H1 (cell line): ENCODE data around the gene OR52B6. TPM values are rescaled to one million over a fixed set of nuclear protein-coding genes. Genes with fewer than 3 reads are reported as not detected.

Source experiments
- CTCF ChIA-PET: fragments of 300-600 bp; sonication (Branson Sonifier 250); formaldehyde crosslinking; loops from one replicate; lab custom pipeline; 2021; ENCODE audit not compliant: partially characterized antibody; lab: Charles Lee
- POLR2A ChIA-PET: fragments of 300-600 bp; sonication (Branson Sonifier 250); formaldehyde crosslinking; loops from one replicate; lab custom pipeline; 2021; ENCODE audit warnings: inconsistent platforms; ENCODE audit not compliant: partially characterized antibody; lab: Charles Lee
- DNase-seq, 2 experiments: peaks; one replicate each; pipeline versions ENCODE4 v3.0.0 to v3.0.0-alpha.2; 2010 to 2022; ENCODE audit warnings: low spot score in 2 of 2, low read depth in 1 of 2, mixed read lengths in 1 of 2
- FAIRE-seq: peaks from 2 replicates; lab custom pipeline; 2011; peaks lifted over from hg19 to GRCh38; lab: Jason Lieb, UNC
- H2AFZ ChIP-seq: 2 replicates; pipeline ENCODE4 v1.8.1; 2012; ENCODE audit warnings: low read length, inconsistent platforms
- H2AK5ac ChIP-seq: 2 replicates; pipeline ENCODE4 v1.6.1; 2013; ENCODE audit warnings: low read depth, low read length
- H2BK120ac ChIP-seq: replicated peaks from 2 replicates; pipeline ENCODE3; 2013; ENCODE audit warnings: low read depth, low read length, inconsistent platforms
- H2BK12ac ChIP-seq: 2 replicates; pipeline ENCODE4 v1.6.1; 2013; ENCODE audit warnings: low read depth, low read length
- H2BK15ac ChIP-seq: 2 replicates; pipeline ENCODE4 v1.6.1; 2013; ENCODE audit warnings: low read length
- H2BK20ac ChIP-seq: 2 replicates; pipeline ENCODE4 v1.6.1; 2013; ENCODE audit warnings: low read length
- H2BK5ac ChIP-seq: 2 replicates; pipeline ENCODE4 v1.6.1; 2013; ENCODE audit warnings: low read depth, low read length
- H3K14ac ChIP-seq: 2 replicates; pipeline ENCODE4 v1.6.1; 2013; ENCODE audit warnings: inconsistent platforms; ENCODE audit not compliant: insufficient read length
- H3K18ac ChIP-seq: 2 replicates; pipeline ENCODE4 v1.6.1; 2013; ENCODE audit warnings: low read length; ENCODE audit errors: extremely low read depth
- H3K23ac ChIP-seq: 2 replicates; pipeline ENCODE4 v1.6.1; 2013; ENCODE audit warnings: inconsistent platforms; ENCODE audit not compliant: insufficient read length
- H3K23me2 ChIP-seq: 2 replicates; pipeline ENCODE4 v1.6.1; 2013; ENCODE audit warnings: low read depth, low read length
- H3K27ac ChIP-seq: 2 replicates; pipeline ENCODE4 v1.6.1; 2011; ENCODE audit warnings: low read depth, low read length, inconsistent platforms
- H3K27me3 ChIP-seq, 4 experiments: replicated peaks in 1 of 4; 1 replicate in 1 of 4; 2 replicates in 3 of 4; pipeline versions ENCODE4 v1.6.1 to v1.8.1; 2011 to 2013; ENCODE audit warnings: low read length in 3 of 4, mild to moderate bottlenecking in 3 of 4, inconsistent platforms in 2 of 4, mixed read lengths in 2 of 4, moderate library complexity in 1 of 4; ENCODE audit not compliant: control insufficient read depth in 3 of 4, insufficient read depth in 3 of 4; ENCODE audit errors: extremely low read depth in 1 of 4
- H3K36me3 ChIP-seq, 4 experiments: 2 replicates each; pipeline versions ENCODE4 v1.6.1 to v1.8.1; 2011 to 2013; ENCODE audit warnings: mild to moderate bottlenecking in 4 of 4, low read length in 3 of 4, moderate library complexity in 2 of 4, control low read depth in 1 of 4, inconsistent platforms in 1 of 4; ENCODE audit not compliant: insufficient read depth in 4 of 4, control insufficient read depth in 2 of 4
- H3K4ac ChIP-seq: replicated peaks from 2 replicates; pipeline ENCODE3; 2013; ENCODE audit warnings: low read length, low read depth, mixed read lengths, inconsistent platforms; ENCODE audit not compliant: insufficient read length
- H3K4me1 ChIP-seq, 4 experiments: replicated peaks in 1 of 4; 1 replicate in 1 of 4; 2 replicates in 3 of 4; pipeline versions ENCODE4 v1.6.1 to v1.8.1; 2011 to 2013; ENCODE audit warnings: low read length in 3 of 4, inconsistent platforms in 2 of 4, mixed read lengths in 1 of 4; ENCODE audit not compliant: insufficient read depth in 4 of 4, control insufficient read depth in 3 of 4
- H3K4me2 ChIP-seq, 2 experiments: 2 replicates each; pipeline versions ENCODE4 v1.6.1 to v1.8.1; 2011 to 2013; ENCODE audit warnings: low read depth in 2 of 2, low read length in 2 of 2, control low read depth in 1 of 2, inconsistent platforms in 1 of 2, mild to moderate bottlenecking in 1 of 2; ENCODE audit not compliant: insufficient read depth in 1 of 2
- H3K4me3 ChIP-seq, 4 experiments: fragments of 200-600, 300-600 bp in 1 of 4; sonication (generic), shearing (Covaris generic), sonication (Bioruptor Twin) in 1 of 4; 2 replicates each; pipeline versions ENCODE4 v1.5.1 to v1.8.1; 2011 to 2016; ENCODE audit warnings: low read length in 4 of 4, low read depth in 3 of 4, control low read depth in 2 of 4, inconsistent platforms in 2 of 4, mild to moderate bottlenecking in 2 of 4, mixed read lengths in 1 of 4, moderate library complexity in 1 of 4; ENCODE audit not compliant: insufficient read depth in 2 of 4; ENCODE audit errors: extremely low read depth in 1 of 4
- H3K56ac ChIP-seq: replicated peaks from 2 replicates; pipeline ENCODE3; 2013; ENCODE audit warnings: low read depth, mild to moderate bottlenecking, mixed read lengths, low read length, inconsistent platforms; ENCODE audit not compliant: insufficient read length
- H3K79me1 ChIP-seq: 2 replicates; pipeline ENCODE4 v1.6.1; 2013; ENCODE audit warnings: low read depth, low read length, control low read depth
- H3K79me2 ChIP-seq, 2 experiments: 2 replicates each; pipeline versions ENCODE4 v1.6.1 to v1.8.1; 2012 to 2013; ENCODE audit warnings: low read length in 2 of 2, mild to moderate bottlenecking in 2 of 2, inconsistent platforms in 1 of 2; ENCODE audit not compliant: insufficient read depth in 2 of 2, control insufficient read depth in 1 of 2
- H3K9ac ChIP-seq, 4 experiments: replicated peaks in 1 of 4; 1 replicate in 1 of 4; 2 replicates in 3 of 4; pipeline versions ENCODE4 v1.6.1 to v1.8.1; 2011 to 2013; ENCODE audit warnings: low read depth in 3 of 4, low read length in 3 of 4, control low read depth in 2 of 4, mild to moderate bottlenecking in 2 of 4, moderate library complexity in 2 of 4, inconsistent platforms in 1 of 4; ENCODE audit errors: extremely low read depth in 1 of 4
- H3K9me3 ChIP-seq, 2 experiments: 2 replicates each; pipeline versions ENCODE4 v1.6.1 to v1.8.1; 2012 to 2013; ENCODE audit warnings: mild to moderate bottlenecking in 2 of 2, moderate library complexity in 2 of 2, control low read depth in 1 of 2, inconsistent platforms in 1 of 2, low read depth in 1 of 2, low read length in 1 of 2, mixed read lengths in 1 of 2; ENCODE audit not compliant: insufficient read depth in 2 of 2
- H4K20me1 ChIP-seq, 2 experiments: replicated peaks in 1 of 2; 2 replicates each; pipeline versions ENCODE3 to v1.8.1; 2011 to 2013; ENCODE audit warnings: inconsistent platforms in 2 of 2, low read length in 2 of 2, mild to moderate bottlenecking in 1 of 2; ENCODE audit not compliant: insufficient read depth in 2 of 2, control insufficient read depth in 1 of 2
- H4K5ac ChIP-seq: 2 replicates; pipeline ENCODE4 v1.6.1; 2013; ENCODE audit warnings: low read length, low read depth, mixed read lengths, inconsistent platforms; ENCODE audit not compliant: insufficient read length
- H4K8ac ChIP-seq: 2 replicates; pipeline ENCODE4 v1.8.0; 2013; ENCODE audit warnings: mild to moderate bottlenecking, moderate library complexity, low read length, inconsistent platforms; ENCODE audit not compliant: insufficient read depth; ENCODE audit errors: extremely low read depth
- H4K91ac ChIP-seq: replicated peaks from 2 replicates; pipeline ENCODE3; 2013; ENCODE audit warnings: low read length, mixed read lengths, inconsistent platforms; ENCODE audit not compliant: insufficient read length
- ASH2L ChIP-seq: fragments of 200-600, 300-600 bp; sonication (generic); IDR thresholded peaks from one replicate; pipeline ENCODE4 v1.7.1; 2017; ENCODE audit warnings: low read length
- CBX5 ChIP-seq: fragments of 300-800, 300-1000 bp; sonication (generic); IDR thresholded peaks from 2 replicates; pipeline ENCODE4 v1.7.1; 2016; ENCODE audit warnings: antibody characterized with exemption, low read length, low read depth
- CHD2 ChIP-seq: IDR thresholded peaks from 2 replicates; pipeline ENCODE4 v1.6.1; 2012; ENCODE audit warnings: low read length, improper control_type of control experiment
- KDM4A ChIP-seq: IDR thresholded peaks from one replicate; pipeline ENCODE4 v1.7.1; 2012; ENCODE audit warnings: low read depth, mild to moderate bottlenecking, moderate library complexity, low read length, inconsistent platforms; ENCODE audit not compliant: severe bottlenecking
- NANOG ChIP-seq: IDR thresholded peaks from 2 replicates; pipeline ENCODE4 v1.6.1; 2011; ENCODE audit warnings: low read length, low read depth, mild to moderate bottlenecking, inconsistent platforms; ENCODE audit not compliant: insufficient read depth, poor library complexity, severe bottlenecking
- POLR2A ChIP-seq, 2 experiments: IDR thresholded peaks; 1 replicate in 1 of 2; 2 replicates in 1 of 2; pipeline ENCODE4 v1.6.1; 2011; ENCODE audit warnings: low read depth in 2 of 2, low read length in 2 of 2, mild to moderate bottlenecking in 2 of 2; ENCODE audit errors: control extremely low read depth in 1 of 2
- POU5F1 ChIP-seq: IDR thresholded peaks from 2 replicates; pipeline ENCODE4 v1.6.1; 2011; ENCODE audit warnings: low read depth, mild to moderate bottlenecking, low read length, moderate library complexity
- RBBP5 ChIP-seq: IDR thresholded peaks from 2 replicates; pipeline ENCODE4 v1.7.1; 2012; ENCODE audit warnings: low read depth, mild to moderate bottlenecking, inconsistent platforms, low read length, moderate library complexity, borderline replicate concordance
- SIN3A ChIP-seq, 2 experiments: IDR thresholded peaks in 1 of 2; conservative IDR thresholded peaks in 1 of 2; 2 replicates each; pipeline ENCODE4 v1.6.1; 2011 to 2012; ENCODE audit warnings: low read length in 2 of 2, improper control_type of control experiment in 1 of 2, low read depth in 1 of 2, mild to moderate bottlenecking in 1 of 2
- TAF1 ChIP-seq: IDR thresholded peaks from 2 replicates; pipeline ENCODE4 v1.6.1; 2011; ENCODE audit warnings: mild to moderate bottlenecking, low read depth, low read length
- TAF7 ChIP-seq: optimal IDR thresholded peaks from 2 replicates; pipeline ENCODE3; 2011; ENCODE audit warnings: low read depth, mild to moderate bottlenecking, inconsistent platforms, low read length, moderate library complexity, borderline replicate concordance
- TCF12 ChIP-seq: IDR thresholded peaks from 2 replicates; pipeline ENCODE4 v1.6.1; 2011; ENCODE audit warnings: low read depth, mild to moderate bottlenecking, low read length
- WGBS, 2 experiments: shearing (Covaris generic) in 1 of 2; methylation state at CpG; one replicate each; pipeline versions ENCODE4 v1.1.6 to v1.1.7; 2013 to 2015; ENCODE audit warnings: low lambda C conversion rate in 2 of 2, mixed read lengths in 2 of 2, inconsistent platforms in 1 of 2, low coverage in 1 of 2, missing lambda C conversion rate in 1 of 2; ENCODE audit not compliant: insufficient replicate concordance in 2 of 2, insufficient coverage in 1 of 2, insufficient read length in 1 of 2; ENCODE audit errors: extremely low coverage in 1 of 2, missing lambda C conversion rate in 1 of 2; 5-methylcytosine and 5-hydroxymethylcytosine counted together
- polyA plus RNA-seq, 7 experiments: library from polyadenylated mRNA; depleted of rRNA in 3 of 7; stranded (reverse) in 5 of 7; unstranded in 2 of 7; fragments of >200 nt in 5 of 7; fragments of 200-250 nt in 2 of 7; gene quantifications; 1 replicate in 5 of 7; 2 replicates in 1 of 7; 4 replicates in 1 of 7; pipeline versions ENCODE4 v1.2.1 to v1.2.3, GENCODE V29; 2011 to 2013; ENCODE audit warnings: missing spikeins in 2 of 7, mixed read lengths in 2 of 7
- total RNA-seq: library from RNA; stranded (reverse); fragmentation: NEBNext Ultra II Directional; extraction: Animal tissue kit (Norgen Biotek cat#: 25700); gene quantifications from 2 replicates; pipeline ENCODE4 v1.2.1, GENCODE V29; 2021

The OR52B6 gene
- total and polyA plus RNA-seq, 2 of the 8 experiments (the other 6 are each of a cell fraction or from before 2014, with no cell fraction given): not detected

GRCh38 chr11:5596607-5597201 is 16.0 kb downstream of the OR52B6 start, which contains the start of gene TRIM6:
Gene TRIM6 (plus strand): TSS chr11:5596637. CDS start chr11:5596898, 261 bp downstream.
- Histone ChIP-seq H3K27ac (no peak within 1 kb of the TSS), H4K8ac (no peak within 1 kb of the TSS; the same call in 1 of the 2 replicates), H2AFZ (peak within 1 kb of the TSS; percentile 63; the same call in 1 of the 2 replicates), H3K4me3 (peak within 1 kb of the TSS; percentile 77 to 97 (median 84)), H2BK15ac (peak within 1 kb of the TSS; percentile 76; the same call in 1 of the 2 replicates), H3K79me1 (no peaks in the 10 kb centered on the region), H4K20me1 (peaks cover 1 to 2% of the 10 kb centered on the region in 2 experiments), H2BK120ac (peak within 1 kb of the TSS; percentile 61), H3K18ac (peak within 1 kb of the TSS; percentile 85), H2BK12ac (peak within 1 kb of the TSS; percentile 62; the same call in 1 of the 2 replicates), H3K14ac (no peak within 1 kb of the TSS), H4K5ac (peak within 1 kb of the TSS; percentile 67), H3K4me2 (peak within 1 kb of the TSS; percentile 97), H3K23ac (no peak within 1 kb of the TSS), H3K4ac (no peak within 1 kb of the TSS), H3K9me3 (no peaks in the 10 kb centered on the region), H2BK20ac (0 out of 2 replicates have a peak within 1 kb of the TSS, but pooled peaks have one; percentile 37), H3K36me3 (no peaks in the 10 kb centered on the region), H3K79me2 (peaks cover 1 to 24% of the 10 kb centered on the region in 2 experiments; a peak in 3 of 4 replicates), H3K23me2 (peaks cover 8% of the 10 kb centered on the region; the same call in 1 of the 2 replicates), H2BK5ac (peak within 1 kb of the TSS; percentile 69; the same call in 1 of the 2 replicates), H3K9ac (peak within 1 kb of the TSS in 2 of 4 experiments; percentile 50 to 62; a peak in 4 of 7 replicates), H3K4me1 (peaks cover 0 to 15% (median 7%) of the 10 kb centered on the region in 4 experiments), H2AK5ac (no peak within 1 kb of the TSS), H3K27me3 (no peaks in the 10 kb centered on the region; a peak in 1 of 7 replicates), H3K56ac (no peak within 1 kb of the TSS), H4K91ac (peak within 1 kb of the TSS; percentile 40)
- ChIA-PET POLR2A (interaction anchor here (1.2 to 1.7 kb wide), 3 partner anchors 16 to 24 kb away, joined by 3 to 4 read pairs (median 3); no protein-coding TSS in a partner anchor), CTCF (interaction anchor here (0.8 to 2.2 kb wide), 4 partner anchors 9 to 212 kb away, joined by 3 to 7 read pairs (median 4); partner anchors contain the start of genes OR52N2 and TRIM5)
- DNase-seq (peak in 1 of 2 experiments; percentile 65), FAIRE-seq (no peak)
- 7% methylated on average over 20 of the region's 20 CpGs; no CpG with 5 or more reads in 1 of the 2 experiments for WGBS, 2 experiments
- TF ChIP-seq RBBP5 (0 out of 2 replicates have a peak, but pooled peaks have one; percentile 51), CBX5 (no peak), KDM4A (peak; percentile 40), NANOG (peak; percentile 16), POLR2A (IDR thresholded peaks at IDR 0.05; ENCODE audit: control extremely low read depth in 1 of 2, low read depth in 2 of 2, low read length in 2 of 2) (no peak), TAF1 (no peak), ASH2L (peak; percentile 66), POU5F1 (no peak), SIN3A (conservative IDR thresholded peaks at IDR 0.05 in 1 of 2, IDR thresholded peaks at IDR 0.05 in 1 of 2; ENCODE audit: low read depth in 1 of 2, low read length in 2 of 2) (no peak), TCF12 (no peak), TAF7 (no peak), CHD2 (no peak)
